ENCODE measurements around the gene TECPR2. TPM values are rescaled to one million over a fixed set of nuclear protein-coding genes. Genes with fewer than 3 reads are reported as not detected.

The TECPR2 gene
- total RNA-seq, 1 experiment from 2014 or later, result 9.3 TPM

DNA sequence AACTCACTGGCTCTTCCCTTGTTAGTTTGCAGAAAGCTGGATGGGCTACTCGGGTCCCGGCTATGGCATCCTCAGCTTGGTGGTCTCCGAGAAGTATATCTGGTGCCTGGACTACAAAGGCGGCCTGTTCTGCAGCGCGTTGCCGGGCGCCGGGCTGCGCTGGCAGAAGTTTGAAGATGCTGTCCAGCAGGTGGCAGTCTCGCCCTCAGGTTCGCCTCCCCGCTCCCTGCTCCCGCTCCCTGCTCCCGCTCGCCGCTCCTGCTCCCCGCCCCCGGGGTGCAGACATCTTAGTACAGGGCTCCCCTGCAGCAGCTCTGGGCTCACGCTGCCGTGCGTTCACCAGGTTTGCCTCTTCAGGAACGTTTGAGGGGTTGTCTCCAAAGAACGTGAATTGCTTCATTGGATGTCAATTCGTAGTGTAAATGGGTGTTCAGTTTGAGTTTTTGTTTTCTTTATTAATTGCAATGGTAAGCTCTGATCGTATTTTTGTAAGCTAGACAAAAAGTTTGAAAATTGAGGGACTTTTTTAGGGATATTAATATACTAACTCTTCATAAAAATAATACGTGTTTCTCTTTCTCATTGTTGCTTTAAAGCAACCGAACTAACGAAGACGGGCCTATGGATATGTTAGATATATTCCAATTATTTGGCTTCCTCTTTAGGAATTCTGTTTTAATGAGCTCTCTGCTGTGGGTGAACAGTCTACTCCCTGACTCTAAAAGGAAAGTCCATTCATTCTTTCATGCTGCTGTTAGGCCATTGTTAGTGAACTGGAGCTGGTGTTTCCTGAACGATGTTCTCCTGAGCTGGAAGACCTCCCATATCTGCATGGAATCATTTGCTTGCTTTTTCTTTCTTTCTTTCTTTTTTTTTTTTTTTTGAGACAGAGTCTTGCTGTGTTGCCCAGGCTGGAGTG lies 75.5 kb downstream of the TECPR2 start:
- no TSS peak for BruUV-seq (replicated peaks)
- H3K4me3 ChIP-seq (ENCODE audit: low read depth, low read length), result no peak overlapping the region; the same call in 1 of the 2 replicates
- POLR2A ChIA-PET, result no interaction called here
- no peaks in the 10 kb centered on the region for H3K27me3 Mint-ChIP-seq (ENCODE audit: insufficient read depth, unreplicated experiment)
- no peaks in the 10 kb centered on the region for H3K27me3 ChIP-seq (replicated peaks; ENCODE audit: control insufficient read depth, insufficient read depth, low read length)
- H3K9me3 Mint-ChIP-seq (ENCODE audit: unreplicated experiment), result no peaks in the 10 kb centered on the region
- H3K9me3 ChIP-seq, result no peaks in the 10 kb centered on the region
- no peaks in the 10 kb centered on the region for H3K36me3 Mint-ChIP-seq (ENCODE audit: insufficient read depth, unreplicated experiment)
- H3K4me1 ChIP-seq, result no peaks in the 10 kb centered on the region
- intact Hi-C loops (cut with micrococcal nuclease; ENCODE audit: unreplicated experiment), result loop anchor here (1.0 to 2.0 kb wide), 2 partner anchors 71 to 78 kb away; partner anchors contain the start of gene ANKRD9
- H3K36me3 ChIP-seq (ENCODE audit: control insufficient read depth, insufficient read depth, low read length), result no peaks in the 10 kb centered on the region; the same call in 1 of the 2 replicates
- TF ChIP-seq, protein P1, sequence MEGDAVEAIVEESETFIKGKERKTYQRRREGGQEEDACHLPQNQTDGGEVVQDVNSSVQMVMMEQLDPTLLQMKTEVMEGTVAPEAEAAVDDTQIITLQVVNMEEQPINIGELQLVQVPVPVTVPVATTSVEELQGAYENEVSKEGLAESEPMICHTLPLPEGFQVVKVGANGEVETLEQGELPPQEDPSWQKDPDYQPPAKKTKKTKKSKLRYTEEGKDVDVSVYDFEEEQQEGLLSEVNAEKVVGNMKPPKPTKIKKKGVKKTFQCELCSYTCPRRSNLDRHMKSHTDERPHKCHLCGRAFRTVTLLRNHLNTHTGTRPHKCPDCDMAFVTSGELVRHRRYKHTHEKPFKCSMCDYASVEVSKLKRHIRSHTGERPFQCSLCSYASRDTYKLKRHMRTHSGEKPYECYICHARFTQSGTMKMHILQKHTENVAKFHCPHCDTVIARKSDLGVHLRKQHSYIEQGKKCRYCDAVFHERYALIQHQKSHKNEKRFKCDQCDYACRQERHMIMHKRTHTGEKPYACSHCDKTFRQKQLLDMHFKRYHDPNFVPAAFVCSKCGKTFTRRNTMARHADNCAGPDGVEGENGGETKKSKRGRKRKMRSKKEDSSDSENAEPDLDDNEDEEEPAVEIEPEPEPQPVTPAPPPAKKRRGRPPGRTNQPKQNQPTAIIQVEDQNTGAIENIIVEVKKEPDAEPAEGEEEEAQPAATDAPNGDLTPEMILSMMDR (IDR thresholded peaks at IDR 0.05; ENCODE audit: insufficient read depth in 1 of 2, low read depth in 1 of 2, low read length in 1 of 2, severe bottlenecking in 1 of 2, unreplicated experiment in 1 of 2), result peak; percentile 77 to 84
- CTCF ChIA-PET, result interaction anchor here (0.7 to 1.8 kb wide), 7 partner anchors 60 to 86 kb away, joined by 4 to 13 read pairs (median 7); partner anchors contain the start of gene ANKRD9
- H3K4me3 Mint-ChIP-seq (ENCODE audit: unreplicated experiment), result peak overlapping the region; percentile 28
- no peak overlapping the region for H3K27ac Mint-ChIP-seq (ENCODE audit: unreplicated experiment)
- peak; percentile 85 to 89 for DNase-seq
- H3K4me1 Mint-ChIP-seq (ENCODE audit: low read depth, unreplicated experiment), result no peaks in the 10 kb centered on the region

- Mint-ChIP-seq H3K9me3 (ENCODE audit: unreplicated experiment) (no peaks in the 10 kb centered on the region), H3K36me3 (ENCODE audit: insufficient read depth, unreplicated experiment) (no peaks in the 10 kb centered on the region), H3K27me3 (ENCODE audit: insufficient read depth, unreplicated experiment) (no peaks in the 10 kb centered on the region), H3K27ac (ENCODE audit: unreplicated experiment) (no peak overlapping the region), H3K4me1 (ENCODE audit: low read depth, unreplicated experiment) (no peaks in the 10 kb centered on the region), H3K4me3 (ENCODE audit: unreplicated experiment) (no peak overlapping the region)
- H3K4me3 ChIP-seq (ENCODE audit: low read depth, low read length), result no peak overlapping the region
- intact Hi-C loops (cut with micrococcal nuclease; ENCODE audit: unreplicated experiment), result loop anchor here (2.0 kb wide), 1 partner anchor 69 kb away; the partner anchor contains the start of gene ANKRD9
- H3K9me3 ChIP-seq, result no peaks in the 10 kb centered on the region
- TF ChIP-seq, protein P1 (IDR thresholded peaks at IDR 0.05; ENCODE audit: insufficient read depth in 1 of 2, low read depth in 1 of 2, low read length in 1 of 2, severe bottlenecking in 1 of 2, unreplicated experiment in 1 of 2), result no peak
- no peaks in the 10 kb centered on the region for H3K4me1 ChIP-seq
- no peak for DNase-seq
- no peaks in the 10 kb centered on the region for H3K27me3 ChIP-seq (replicated peaks; ENCODE audit: control insufficient read depth, insufficient read depth, low read length)
- POLR2A ChIA-PET, result no interaction called here
- no peaks in the 10 kb centered on the region; the same call in 1 of the 2 replicates for H3K36me3 ChIP-seq (ENCODE audit: control insufficient read depth, insufficient read depth, low read length)
- CTCF ChIA-PET, result no interaction called here
- BruUV-seq (replicated peaks), result no TSS peak
Measured at GRCh38 chr14:102439556-102439955, 76.8 kb downstream of the TECPR2 start.

- Mint-ChIP-seq H3K9me3 (ENCODE audit: unreplicated experiment) (no peaks in the 10 kb centered on the region), H3K27ac (ENCODE audit: unreplicated experiment) (no peak overlapping the region), H3K4me3 (ENCODE audit: unreplicated experiment) (no peak overlapping the region), H3K4me1 (ENCODE audit: low read depth, unreplicated experiment) (no peaks in the 10 kb centered on the region), H3K36me3 (ENCODE audit: insufficient read depth, unreplicated experiment) (no peaks in the 10 kb centered on the region), H3K27me3 (ENCODE audit: insufficient read depth, unreplicated experiment) (no peaks in the 10 kb centered on the region)
- no TSS peak for BruUV-seq (replicated peaks)
- intact Hi-C loops (cut with micrococcal nuclease; ENCODE audit: unreplicated experiment), result no loop called here
- H3K9me3 ChIP-seq, result no peaks in the 10 kb centered on the region
- H3K4me1 ChIP-seq, result no peaks in the 10 kb centered on the region
- CTCF ChIA-PET, result interaction anchor here (0.7 kb wide), 2 partner anchors 66 to 484 kb away, joined by 3 read pairs; no protein-coding TSS in a partner anchor
- H3K36me3 ChIP-seq (ENCODE audit: control insufficient read depth, insufficient read depth, low read length), result no peaks in the 10 kb centered on the region; the same call in 1 of the 2 replicates
- no peaks in the 10 kb centered on the region for H3K27me3 ChIP-seq (replicated peaks; ENCODE audit: control insufficient read depth, insufficient read depth, low read length)
- H3K4me3 ChIP-seq (ENCODE audit: low read depth, low read length), result no peak overlapping the region
- POLR2A ChIA-PET, result no interaction called here
- DNase-seq, result no peak
- TF ChIP-seq, protein P1 (IDR thresholded peaks at IDR 0.05; ENCODE audit: insufficient read depth in 1 of 2, low read depth in 1 of 2, low read length in 1 of 2, severe bottlenecking in 1 of 2, unreplicated experiment in 1 of 2), result no peak
Measured at GRCh38 chr14:102440392-102440791, 77.7 kb downstream of the TECPR2 start.

Data from Caco-2 (cell line).